GM19324 (cell line): ENCODE data around the gene UBE2F.
A peak's percentile ranks its signal among the peaks of the same experiment; 100 is the strongest.
"Not testable (repeated sequence)": the region's sequence is repeated elsewhere in the genome, so short reads cannot be mapped to it uniquely, and the experiment has no call there.

Experiments
- ATAC-seq: cut with Tn5 transposase; IDR thresholded peaks from one replicate; pipeline ENCODE4 v1.9.1; 2021; ENCODE audit warnings: mild to moderate bottlenecking, moderate library complexity; ENCODE audit not compliant: unreplicated experiment, low FRiP score

UBE2F gene

DNA sequence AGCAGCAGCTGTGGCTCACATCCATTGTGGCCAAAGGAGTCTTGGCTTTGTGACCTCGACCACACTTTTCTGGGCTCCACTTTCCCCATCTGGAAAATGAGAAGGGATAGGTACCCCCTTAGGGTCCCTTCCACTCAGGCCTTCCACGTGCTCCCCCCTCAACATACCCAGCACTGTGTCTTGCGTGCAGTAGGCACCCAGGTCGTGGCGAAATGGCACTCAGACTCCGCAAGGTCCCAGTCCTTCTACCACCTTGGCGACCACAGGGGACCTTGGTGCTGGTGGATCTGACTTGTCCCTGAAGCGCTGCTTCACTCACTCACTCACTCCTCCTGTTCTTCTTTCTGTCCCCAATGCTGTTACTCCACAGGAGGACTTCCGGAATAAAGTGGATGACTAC is 74.1 kb downstream of the UBE2F start:
- no peak for ATAC-seq

DNA sequence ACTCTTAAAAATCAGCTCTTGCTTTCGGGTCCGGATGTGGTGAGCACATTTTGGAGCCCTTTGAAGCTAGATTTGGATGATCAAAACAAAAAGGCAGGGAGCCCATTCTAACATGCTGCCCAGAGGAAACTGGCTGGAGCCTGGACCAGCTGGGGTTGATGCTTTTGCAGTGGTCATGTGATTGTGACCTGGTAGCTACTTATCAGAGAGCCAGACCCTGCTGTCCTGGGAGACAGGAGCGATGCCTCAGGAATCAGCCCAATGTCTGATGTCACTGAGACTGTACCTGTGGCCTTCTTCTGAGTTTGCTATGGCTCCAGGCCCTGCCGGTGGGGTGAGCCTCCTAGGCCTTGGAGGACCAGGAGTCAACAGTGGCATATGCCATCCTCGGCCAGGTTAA is 75.3 kb downstream of the UBE2F start:
- ATAC-seq: no peak

DNA sequence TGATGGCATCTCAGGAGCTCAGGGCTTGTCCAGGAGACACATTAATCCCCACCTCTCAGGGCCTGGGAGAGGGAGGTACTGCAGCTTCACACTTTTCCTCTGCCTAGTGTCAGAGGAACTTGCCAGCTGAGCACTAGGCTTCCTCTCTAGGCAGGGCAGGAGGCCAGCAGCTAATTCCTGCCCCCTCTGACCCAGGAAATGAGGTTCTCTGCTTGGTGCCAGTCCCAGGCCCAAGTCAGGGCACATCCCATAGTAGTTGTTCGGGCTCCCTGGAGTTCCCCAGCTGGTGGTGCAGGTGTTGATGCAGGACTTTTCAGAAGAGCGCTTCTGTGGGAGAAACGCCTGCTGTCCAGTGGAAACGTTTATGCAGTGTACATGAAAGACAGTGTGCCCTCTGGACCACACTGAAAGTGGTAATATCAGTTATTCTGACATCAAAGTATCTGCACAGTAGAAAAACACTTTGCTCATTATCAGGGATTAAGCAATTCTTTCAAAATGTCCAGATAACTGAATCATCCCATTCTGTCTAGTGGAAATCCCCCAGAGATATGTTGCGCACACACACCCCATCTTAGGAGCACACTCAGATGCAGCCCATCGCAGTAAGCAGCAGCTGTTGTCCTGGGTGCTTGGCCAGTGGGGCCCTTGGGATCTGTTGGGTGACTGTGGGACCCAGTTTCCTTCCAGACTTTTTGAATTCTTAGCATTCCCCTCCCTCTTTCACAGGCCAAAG is 76.2 kb downstream of the UBE2F start:
- no peak for ATAC-seq

DNA sequence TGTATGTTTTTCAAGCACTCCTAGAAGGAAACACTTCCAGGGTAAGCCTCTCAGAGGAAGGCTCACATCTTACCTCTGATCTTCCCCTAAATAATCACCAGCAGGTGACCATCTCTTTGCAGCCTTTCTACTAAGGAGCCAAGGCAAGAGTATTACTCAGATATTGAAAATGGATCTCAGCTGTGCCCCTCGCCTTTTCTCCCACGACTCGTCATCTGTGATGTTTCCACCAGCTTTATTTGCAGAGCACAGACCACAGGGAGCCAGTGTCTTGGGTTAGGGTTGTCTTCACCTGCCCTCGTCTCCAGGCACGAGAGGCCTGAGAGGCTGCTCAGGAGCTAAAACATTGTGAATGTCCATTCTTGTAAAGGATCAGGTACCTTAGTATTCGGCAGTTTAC is 77.0 kb downstream of the UBE2F start:
- no peak for ATAC-seq

- ATAC-seq: no peak
Observed at GRCh38 chr2:238045575-238045974, 78.8 kb downstream of the UBE2F start.

DNA sequence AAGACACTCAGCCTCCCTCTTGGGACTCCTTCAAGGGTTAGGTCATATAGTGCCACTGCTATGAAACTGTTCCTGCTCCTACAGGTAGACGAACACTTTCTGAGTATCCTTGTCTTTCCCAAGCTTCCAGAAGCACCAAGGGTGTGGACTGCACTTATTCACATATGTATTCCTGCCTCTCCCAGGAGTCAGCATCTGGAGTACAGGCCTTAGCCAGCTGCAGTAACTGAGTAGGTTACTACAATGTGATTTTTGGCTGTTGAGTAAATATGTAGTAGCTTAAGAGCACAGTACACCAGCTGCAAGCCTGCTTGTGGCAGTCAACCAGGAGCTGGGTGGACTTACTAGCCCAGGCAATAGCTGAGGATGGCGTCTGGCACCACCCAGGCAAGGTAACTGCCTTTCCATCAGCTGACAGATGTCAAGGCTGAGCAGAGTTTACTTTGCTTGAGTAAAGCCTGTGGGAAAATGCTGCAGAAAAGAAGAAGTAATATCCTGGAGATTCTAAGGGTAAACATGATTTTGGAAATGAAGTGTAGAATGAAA is 80.0 kb downstream of the UBE2F start:
- no peak for ATAC-seq

GRCh38 chr2:238053191-238053776 is 86.5 kb downstream of the UBE2F start:
- ATAC-seq: no peak

- ATAC-seq: no peak
Observed at GRCh38 chr2:238055841-238056240, 89.0 kb downstream of the UBE2F start.

GRCh38 chr2:238057696-238058575 is 91.1 kb downstream of the UBE2F start:
- ATAC-seq: not testable (repeated sequence)

GRCh38 chr2:238059505-238059904 is 92.7 kb downstream of the UBE2F start:
- no peak for ATAC-seq

DNA sequence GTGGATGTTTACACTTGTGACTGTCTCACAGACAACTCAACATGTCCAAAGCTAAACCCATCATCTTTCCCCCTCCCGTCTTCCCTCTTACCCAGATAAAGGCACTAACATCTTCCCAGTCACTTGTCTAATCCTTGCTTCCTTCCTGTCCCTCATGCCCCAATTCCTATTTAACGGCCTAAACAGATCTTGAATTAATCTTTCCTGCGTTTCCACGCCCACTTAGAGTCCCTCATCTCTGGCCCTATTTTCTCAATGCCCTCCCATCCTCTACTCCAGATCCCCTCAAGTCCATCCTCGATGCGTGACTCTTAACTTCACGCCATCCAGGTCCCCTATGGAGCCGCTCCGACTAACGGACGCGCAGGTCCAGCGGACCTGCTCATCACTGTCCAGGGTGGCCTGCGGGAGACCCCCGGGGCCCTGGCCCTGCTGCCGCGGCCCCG is 93.3 kb downstream of the UBE2F start:
- ATAC-seq: no peak

- ATAC-seq: peak; percentile 97
Observed at GRCh38 chr2:238060542-238061314, 93.9 kb downstream of the UBE2F start, which contains the start of gene SCLY. Gene SCLY, plus strand, starts transcription at chr2:238061001. Its CDS starts 54 bp downstream, at chr2:238061055.

DNA sequence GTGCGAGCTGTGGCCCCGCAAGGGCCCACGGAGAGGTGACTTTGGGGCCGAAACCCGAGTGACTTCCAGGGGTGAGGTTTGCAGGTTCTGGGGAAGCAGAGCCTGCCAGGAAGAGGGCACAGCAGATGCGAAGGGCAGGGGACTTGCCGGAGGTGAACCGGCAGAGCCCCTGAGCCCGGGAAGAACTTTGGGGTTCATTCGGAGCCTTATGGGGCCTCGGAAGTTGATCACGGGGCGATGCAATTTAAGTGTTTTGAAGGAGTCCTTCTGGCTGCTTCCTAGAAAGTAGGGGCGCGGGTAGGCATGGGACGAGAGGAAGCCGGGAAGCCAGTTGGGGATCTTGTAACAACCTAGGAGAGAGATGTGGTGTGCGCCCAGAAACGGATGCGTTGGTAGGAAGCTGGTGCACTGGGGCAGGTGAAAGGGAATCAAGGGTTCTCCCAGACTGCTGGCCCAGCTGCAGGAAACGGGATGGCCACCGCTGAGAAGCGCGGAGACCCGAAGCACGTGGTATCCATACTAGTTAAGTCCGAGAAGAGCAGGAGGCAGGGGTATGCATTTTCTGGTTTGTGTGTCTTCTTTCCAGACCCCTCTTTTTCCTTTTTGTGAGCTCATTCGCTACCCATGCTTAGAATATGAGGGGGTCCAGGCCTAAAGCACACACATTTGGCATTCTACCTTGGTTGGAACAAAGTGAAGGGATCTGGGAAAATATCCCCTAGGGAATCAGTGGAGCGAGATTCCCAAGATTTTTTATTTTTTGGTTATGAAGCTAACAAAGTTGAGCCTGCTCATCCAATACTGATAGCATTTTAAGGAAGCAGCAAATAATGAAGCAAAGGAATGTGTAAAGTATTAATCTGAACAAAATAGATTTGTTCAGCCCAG is 94.7 kb downstream of the UBE2F start:
- peak; percentile 15 for ATAC-seq

DNA sequence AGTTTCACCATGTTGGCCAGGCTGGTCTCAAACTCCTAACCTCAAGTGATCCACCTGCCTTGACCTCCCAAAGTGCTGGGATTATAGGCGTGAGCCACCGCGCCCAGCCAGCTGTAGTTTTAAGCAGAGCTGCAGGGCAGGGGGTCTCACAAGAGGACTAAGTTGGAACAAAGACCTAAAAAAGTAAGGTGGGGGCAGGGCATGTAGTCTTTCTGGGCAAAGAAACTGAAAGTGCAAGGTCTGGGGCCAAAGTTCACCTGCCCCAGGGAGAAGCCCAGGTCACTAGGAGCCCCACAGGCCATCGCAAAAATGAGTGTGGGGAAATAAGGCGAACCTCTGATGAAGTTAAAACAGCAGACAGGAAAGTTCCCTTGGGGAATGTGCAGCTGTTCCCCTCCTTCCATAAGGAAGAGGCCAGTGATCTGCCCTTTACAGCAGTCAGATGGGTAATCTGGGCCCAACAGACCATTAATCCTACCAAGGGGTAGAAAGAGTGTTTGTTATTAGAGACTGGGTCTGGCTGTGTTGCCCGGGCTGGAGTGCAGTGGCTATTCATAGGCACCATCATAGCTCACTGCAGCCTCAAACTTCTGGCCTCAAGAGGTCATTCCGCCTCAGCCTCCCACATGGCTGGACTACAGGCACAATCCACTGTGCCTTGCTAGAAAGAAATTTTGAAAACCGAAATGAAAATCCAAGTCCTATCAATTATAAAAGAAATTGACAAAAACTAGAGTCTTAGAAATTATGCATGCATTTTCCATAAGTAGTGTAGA is 96.8 kb downstream of the UBE2F start:
- ATAC-seq: no peak

DNA sequence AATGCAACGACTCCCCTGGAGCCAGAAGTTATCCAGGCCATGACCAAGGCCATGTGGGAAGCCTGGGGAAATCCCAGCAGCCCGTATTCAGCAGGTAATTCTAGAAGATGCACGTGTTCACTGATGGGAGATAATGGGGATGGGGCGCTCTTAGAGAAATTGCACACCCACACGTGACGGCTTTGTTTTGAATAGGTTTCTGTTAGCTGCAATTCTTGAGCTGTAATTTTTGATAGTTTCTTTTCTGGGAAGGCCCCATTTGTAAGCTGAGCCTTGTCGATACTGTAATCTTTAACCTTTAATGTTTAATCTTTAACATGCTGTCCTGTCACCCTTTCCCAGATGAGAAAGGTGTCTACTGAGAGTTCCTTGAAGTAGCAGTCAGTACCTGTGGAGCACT is 97.6 kb downstream of the UBE2F start:
- no peak for ATAC-seq

DNA sequence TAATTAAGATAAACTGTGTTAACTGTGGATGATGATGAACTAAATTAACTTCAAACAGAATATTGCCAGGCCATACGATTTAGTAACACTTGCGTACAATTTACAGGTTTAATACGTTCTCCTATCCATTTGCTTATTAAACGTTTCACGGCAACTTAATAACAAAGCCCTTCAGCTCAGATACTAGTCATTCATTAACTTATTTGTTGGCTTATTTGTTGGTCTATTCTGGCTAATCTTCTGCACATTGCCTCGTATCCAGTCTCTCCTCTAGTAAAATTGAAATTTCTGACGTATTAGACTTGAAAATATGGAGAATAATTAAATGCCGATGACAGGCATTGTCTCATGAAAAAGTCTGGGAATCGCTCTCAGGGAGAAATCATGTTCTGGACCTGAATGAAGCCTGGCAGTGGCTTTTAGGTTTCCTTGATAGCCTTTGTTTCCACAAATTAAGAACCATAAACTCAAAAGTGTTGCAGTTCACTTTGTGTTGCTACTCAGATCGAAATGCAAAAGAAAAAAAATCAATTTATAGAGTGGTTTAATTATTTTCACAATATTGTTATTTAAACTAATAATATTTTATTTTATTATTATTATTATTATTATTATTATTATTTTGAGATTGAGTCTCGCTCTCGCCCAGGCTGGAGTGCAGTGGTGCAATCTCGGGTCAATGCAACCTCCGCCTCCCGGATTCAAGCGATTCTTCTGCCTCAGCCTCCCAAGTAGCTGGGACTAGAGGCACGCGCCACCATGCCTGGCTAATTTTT is 98.4 kb downstream of the UBE2F start:
- no peak for ATAC-seq

DNA sequence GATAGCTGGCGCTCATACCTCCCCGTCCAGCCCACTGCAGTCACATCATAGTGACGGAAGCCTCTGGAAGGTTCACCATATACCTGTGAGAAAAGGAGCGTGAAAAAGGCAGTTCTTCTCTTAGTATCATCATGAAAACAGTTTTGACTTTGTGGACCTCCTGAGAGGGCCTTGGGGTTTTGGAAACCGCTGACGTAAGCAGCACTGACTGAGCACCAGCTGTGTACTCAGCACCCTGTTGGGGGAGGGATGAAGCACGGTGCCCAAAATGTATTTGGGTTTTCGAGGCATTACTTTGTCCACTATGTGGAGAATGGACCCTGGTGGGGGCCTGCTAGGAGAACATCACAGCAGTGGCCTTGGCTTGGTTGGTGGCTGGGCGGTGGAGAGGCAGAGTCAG is 99.4 kb downstream of the UBE2F start:
- no peak for ATAC-seq

DNA sequence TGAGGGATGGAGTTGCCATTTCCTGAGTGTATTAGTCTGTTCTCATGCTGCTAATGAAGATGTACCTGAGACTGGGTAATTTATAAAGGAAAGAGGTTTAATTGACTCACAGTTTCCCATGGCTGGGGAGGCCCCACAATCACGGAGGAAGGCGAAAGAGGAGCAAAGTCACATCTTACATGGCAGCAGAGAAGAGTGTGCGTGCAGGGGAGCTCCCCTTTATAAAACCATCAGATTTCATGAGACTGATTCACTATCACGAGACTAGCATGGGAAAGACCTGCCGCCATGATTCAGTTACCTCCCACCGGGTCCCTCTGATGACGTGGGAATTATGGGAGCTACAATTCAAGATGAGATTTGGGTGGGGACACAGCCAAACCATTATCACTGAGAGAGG is 99.9 kb downstream of the UBE2F start:
- ATAC-seq: not testable (repeated sequence)
